ENCODE results near the gene ZNF41.

The ZNF41 gene

DNA sequence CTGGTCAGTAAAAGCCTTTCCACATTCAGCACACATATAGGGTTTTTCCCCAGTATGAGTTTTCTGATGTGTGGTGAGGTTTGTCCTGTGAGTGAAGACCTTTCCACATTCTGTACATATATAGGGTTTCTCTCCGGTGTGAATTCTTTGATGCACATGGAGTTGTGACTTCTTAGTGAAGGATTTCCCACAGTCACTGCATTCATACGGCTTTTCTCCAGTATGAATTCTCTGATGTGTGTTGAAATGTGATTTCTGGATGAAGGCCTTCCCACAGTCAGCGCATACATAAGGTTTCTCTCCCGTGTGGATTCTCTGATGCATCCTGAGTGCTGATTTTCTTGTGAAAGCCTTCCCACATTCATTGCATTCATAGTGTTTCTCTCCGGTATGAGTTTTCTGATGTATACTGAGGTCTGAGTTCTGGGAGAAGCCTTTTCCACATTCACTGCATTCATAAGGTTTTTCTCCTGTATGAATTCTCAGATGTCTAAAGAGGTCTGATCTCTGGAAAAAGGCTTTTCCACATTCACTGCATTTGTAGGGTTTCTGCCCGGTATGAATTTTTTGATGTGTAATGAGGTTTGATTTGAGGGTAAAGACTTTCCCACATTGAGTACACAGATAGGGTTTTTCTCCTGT lies 34.7 kb downstream of the ZNF41 start:
- no peak overlapping the region for H3K9ac ChIP-seq (ENCODE audit: low read depth, low read length)
- peaks cover 47% of the 10 kb centered on the region for H3K36me3 ChIP-seq (ENCODE audit: insufficient read depth, low read length)
- H3K9me3 ChIP-seq (ENCODE audit: insufficient read depth, low read depth, low read length) = peaks cover 28% of the 10 kb centered on the region
- H3K4me1 ChIP-seq (ENCODE audit: insufficient read depth, low read length) = no peaks in the 10 kb centered on the region
- 93% methylated on average over 5 of the region's 6 CpGs for WGBS
- no peak overlapping the region for H3K4me3 ChIP-seq (ENCODE audit: low read length)
- H3K27ac ChIP-seq (ENCODE audit: low read depth, low read length) = no peak overlapping the region
- no peaks in the 10 kb centered on the region for H3K27me3 ChIP-seq (ENCODE audit: insufficient read depth, low read length)

DNA sequence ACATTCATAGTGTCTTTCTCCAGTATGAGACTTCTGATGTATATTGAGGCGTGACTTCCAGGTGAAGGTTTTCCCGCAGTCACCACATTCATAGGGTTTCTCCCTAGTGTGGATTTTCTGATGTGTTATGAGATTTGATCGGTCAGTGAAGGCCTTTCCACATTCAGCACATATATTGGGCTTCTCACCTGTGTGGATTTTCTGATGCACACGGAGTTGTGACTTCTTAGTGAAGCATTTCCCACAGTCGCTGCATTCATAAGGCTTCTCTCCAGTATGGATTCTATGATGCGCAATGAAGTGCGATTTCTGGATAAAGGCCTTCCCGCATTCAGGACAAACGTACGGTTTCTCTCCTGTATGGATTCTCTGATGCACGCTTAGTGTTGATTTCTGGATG lies 35.4 kb downstream of the ZNF41 start:
- Histone ChIP-seq H3K4me1 (ENCODE audit: insufficient read depth, low read length) (no peaks in the 10 kb centered on the region), H3K27ac (ENCODE audit: low read depth, low read length) (no peak overlapping the region), H3K9ac (ENCODE audit: low read depth, low read length) (no peak overlapping the region), H3K9me3 (ENCODE audit: insufficient read depth, low read depth, low read length) (peaks cover 28% of the 10 kb centered on the region), H3K36me3 (ENCODE audit: insufficient read depth, low read length) (peaks cover 41% of the 10 kb centered on the region), H3K27me3 (ENCODE audit: insufficient read depth, low read length) (no peaks in the 10 kb centered on the region), H3K4me3 (ENCODE audit: low read length) (no peak overlapping the region)
- 97% methylated on average over 8 of the region's 11 CpGs for WGBS

DNA sequence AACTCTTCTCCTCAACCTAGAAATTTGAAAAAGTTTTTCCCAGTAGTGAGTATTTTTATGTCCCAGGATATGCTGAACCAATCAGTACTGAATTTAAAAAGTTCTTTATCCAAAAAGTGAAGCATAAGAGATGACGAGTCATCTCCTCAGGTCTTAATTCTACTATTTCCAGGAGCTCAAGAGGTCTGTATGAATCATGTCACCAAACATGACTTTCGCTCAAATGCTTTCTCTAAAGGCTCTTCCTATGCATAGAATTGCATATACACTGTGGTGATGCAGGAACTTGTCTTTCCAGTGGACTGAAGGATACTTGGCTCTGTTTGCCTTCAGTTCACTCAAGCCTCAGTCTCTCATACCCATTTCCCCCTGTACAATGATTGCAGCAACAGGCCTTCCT lies 36.1 kb downstream of the ZNF41 start:
- 89% methylated on average over 1 of the region's 2 CpGs for WGBS
- Histone ChIP-seq H3K27me3 (ENCODE audit: insufficient read depth, low read length) (no peaks in the 10 kb centered on the region), H3K4me3 (ENCODE audit: low read length) (no peak overlapping the region), H3K27ac (ENCODE audit: low read depth, low read length) (no peak overlapping the region), H3K4me1 (ENCODE audit: insufficient read depth, low read length) (no peaks in the 10 kb centered on the region), H3K9ac (ENCODE audit: low read depth, low read length) (no peak overlapping the region), H3K36me3 (ENCODE audit: insufficient read depth, low read length) (peaks cover 34% of the 10 kb centered on the region), H3K9me3 (ENCODE audit: insufficient read depth, low read depth, low read length) (peaks cover 28% of the 10 kb centered on the region)

DNA sequence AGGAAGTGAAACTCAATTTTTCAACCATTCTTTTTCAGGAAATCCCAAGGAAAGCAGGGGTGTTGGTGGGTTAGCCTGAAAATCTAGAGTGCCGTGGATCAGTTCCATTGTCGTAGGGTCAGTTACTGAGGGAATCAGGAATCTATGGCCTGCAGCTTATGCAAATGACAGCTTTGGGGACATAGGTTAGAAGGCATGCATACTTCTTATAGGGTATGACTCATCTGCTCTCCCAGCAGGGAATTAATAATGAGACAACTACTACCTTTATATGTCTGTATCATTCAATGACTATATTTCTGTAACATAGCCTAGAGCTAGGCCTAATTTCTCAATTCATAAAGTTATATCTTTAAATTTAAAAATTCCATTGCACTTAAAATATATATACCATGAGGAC lies 36.6 kb downstream of the ZNF41 start:
- Histone ChIP-seq H3K27ac (ENCODE audit: low read depth, low read length) (no peak overlapping the region), H3K9me3 (ENCODE audit: insufficient read depth, low read depth, low read length) (peaks cover 28% of the 10 kb centered on the region), H3K36me3 (ENCODE audit: insufficient read depth, low read length) (peaks cover 34% of the 10 kb centered on the region), H3K4me1 (ENCODE audit: insufficient read depth, low read length) (no peaks in the 10 kb centered on the region), H3K9ac (ENCODE audit: low read depth, low read length) (no peak overlapping the region), H3K4me3 (ENCODE audit: low read length) (no peak overlapping the region), H3K27me3 (ENCODE audit: insufficient read depth, low read length) (no peaks in the 10 kb centered on the region)
- WGBS = 81% methylated on average over 2 of the region's 2 CpGs

DNA sequence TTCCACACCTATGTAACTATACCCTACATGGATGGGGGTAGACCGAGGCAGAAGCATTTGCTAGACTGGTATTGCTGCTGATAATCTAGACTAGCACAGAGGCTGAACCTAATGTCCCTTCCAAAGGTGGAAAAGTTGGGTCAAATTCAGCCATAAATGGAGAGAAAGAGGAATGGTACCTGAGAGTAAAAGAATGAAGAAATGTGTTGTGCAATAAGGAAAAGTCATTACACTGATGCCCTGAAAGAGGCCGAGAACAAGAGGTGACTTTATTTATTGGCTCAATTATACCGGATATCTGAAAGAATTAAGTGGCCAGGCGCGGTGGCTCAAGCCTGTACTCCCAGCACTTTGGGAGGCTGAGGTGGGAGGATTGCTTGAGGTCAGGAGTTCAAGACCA lies 52.1 kb downstream of the ZNF41 start:
- Histone ChIP-seq H3K4me1 (ENCODE audit: insufficient read depth, low read length) (no peaks in the 10 kb centered on the region), H3K27me3 (ENCODE audit: insufficient read depth, low read length) (no peaks in the 10 kb centered on the region), H3K4me3 (ENCODE audit: low read length) (no peak overlapping the region), H3K9ac (ENCODE audit: low read depth, low read length) (no peak overlapping the region), H3K9me3 (ENCODE audit: insufficient read depth, low read depth, low read length) (no peaks in the 10 kb centered on the region), H3K36me3 (ENCODE audit: insufficient read depth, low read length) (no peaks in the 10 kb centered on the region), H3K27ac (ENCODE audit: low read depth, low read length) (no peak overlapping the region)
- WGBS = 97% methylated on average over 5 of the region's 5 CpGs

DNA sequence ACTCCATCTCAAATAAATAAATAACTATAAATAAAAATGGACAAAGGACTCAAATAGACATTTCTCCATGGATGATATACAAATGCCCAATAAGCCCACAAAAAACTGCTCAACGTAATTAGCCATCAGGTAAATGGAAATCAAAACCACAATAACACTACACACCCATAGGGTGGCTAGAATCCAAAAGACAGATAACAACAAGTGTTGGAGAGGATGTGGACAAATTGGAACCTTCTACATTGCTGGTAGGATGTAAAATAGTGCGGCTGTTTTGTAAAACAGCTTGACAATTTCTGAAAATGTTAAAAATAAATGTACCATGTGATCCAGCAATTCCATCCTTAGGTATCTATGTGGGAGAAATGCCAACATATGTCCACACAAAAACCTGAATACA lies 60.6 kb downstream of the ZNF41 start:
- Histone ChIP-seq H3K36me3 (ENCODE audit: insufficient read depth, low read length) (no peaks in the 10 kb centered on the region), H3K27me3 (ENCODE audit: insufficient read depth, low read length) (no peaks in the 10 kb centered on the region), H3K27ac (ENCODE audit: low read depth, low read length) (no peak overlapping the region), H3K4me1 (ENCODE audit: insufficient read depth, low read length) (no peaks in the 10 kb centered on the region), H3K4me3 (ENCODE audit: low read length) (no peak overlapping the region), H3K9me3 (ENCODE audit: insufficient read depth, low read depth, low read length) (no peaks in the 10 kb centered on the region), H3K9ac (ENCODE audit: low read depth, low read length) (no peak overlapping the region)
- WGBS = 100% methylated on average over 1 of the region's 2 CpGs

DNA sequence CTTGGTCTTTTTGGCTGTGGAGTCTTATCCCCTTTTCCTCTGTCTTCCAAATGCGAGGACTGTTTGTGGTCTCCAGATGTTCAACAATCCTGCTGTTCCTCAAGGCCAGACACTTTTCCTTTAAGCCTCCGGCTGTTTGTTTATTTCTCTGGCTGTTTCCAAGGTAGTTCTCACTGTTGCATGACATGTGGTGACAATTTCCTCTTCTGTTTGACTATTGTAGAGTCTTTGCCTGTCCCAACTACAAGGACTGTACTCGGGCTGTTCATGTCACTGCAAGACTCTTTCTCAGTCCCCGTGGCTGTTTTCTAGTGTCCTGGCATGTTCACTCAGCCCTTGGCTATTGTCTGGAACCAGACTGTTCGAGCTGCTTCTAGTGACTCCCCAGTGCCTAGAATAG lies 62.1 kb downstream of the ZNF41 start:
- Histone ChIP-seq H3K4me1 (ENCODE audit: insufficient read depth, low read length) (no peaks in the 10 kb centered on the region), H3K27me3 (ENCODE audit: insufficient read depth, low read length) (no peaks in the 10 kb centered on the region), H3K36me3 (ENCODE audit: insufficient read depth, low read length) (no peaks in the 10 kb centered on the region), H3K9ac (ENCODE audit: low read depth, low read length) (no peak overlapping the region), H3K4me3 (ENCODE audit: low read length) (no peak overlapping the region), H3K27ac (ENCODE audit: low read depth, low read length) (no peak overlapping the region), H3K9me3 (ENCODE audit: insufficient read depth, low read depth, low read length) (no peaks in the 10 kb centered on the region)
- WGBS = 89% methylated on average over 4 of the region's 5 CpGs

DNA sequence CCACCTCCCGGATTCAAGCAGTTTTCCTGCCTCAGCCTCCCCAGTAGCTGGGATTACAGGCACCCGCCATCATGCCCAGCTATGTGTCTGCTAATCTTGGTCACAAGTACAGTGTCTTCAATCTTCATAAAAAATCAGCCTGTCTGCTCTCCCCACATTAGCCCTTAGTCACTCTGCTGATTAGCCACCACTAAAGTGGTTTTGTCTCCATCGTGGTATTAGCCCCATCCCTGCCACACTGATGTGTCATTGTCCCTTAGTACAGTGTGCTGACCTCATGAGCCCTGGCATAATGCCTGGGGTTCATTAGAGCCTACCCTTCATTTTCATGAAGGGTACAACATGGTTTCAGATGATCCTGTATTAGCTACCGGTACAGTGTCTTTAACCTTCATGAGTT lies 62.8 kb downstream of the ZNF41 start:
- Histone ChIP-seq H3K27ac (ENCODE audit: low read depth, low read length) (no peak overlapping the region), H3K9ac (ENCODE audit: low read depth, low read length) (no peak overlapping the region), H3K27me3 (ENCODE audit: insufficient read depth, low read length) (no peaks in the 10 kb centered on the region), H3K9me3 (ENCODE audit: insufficient read depth, low read depth, low read length) (no peaks in the 10 kb centered on the region), H3K4me3 (ENCODE audit: low read length) (no peak overlapping the region), H3K36me3 (ENCODE audit: insufficient read depth, low read length) (no peaks in the 10 kb centered on the region), H3K4me1 (ENCODE audit: insufficient read depth, low read length) (no peaks in the 10 kb centered on the region)
- 94% methylated on average over 4 of the region's 4 CpGs for WGBS

DNA sequence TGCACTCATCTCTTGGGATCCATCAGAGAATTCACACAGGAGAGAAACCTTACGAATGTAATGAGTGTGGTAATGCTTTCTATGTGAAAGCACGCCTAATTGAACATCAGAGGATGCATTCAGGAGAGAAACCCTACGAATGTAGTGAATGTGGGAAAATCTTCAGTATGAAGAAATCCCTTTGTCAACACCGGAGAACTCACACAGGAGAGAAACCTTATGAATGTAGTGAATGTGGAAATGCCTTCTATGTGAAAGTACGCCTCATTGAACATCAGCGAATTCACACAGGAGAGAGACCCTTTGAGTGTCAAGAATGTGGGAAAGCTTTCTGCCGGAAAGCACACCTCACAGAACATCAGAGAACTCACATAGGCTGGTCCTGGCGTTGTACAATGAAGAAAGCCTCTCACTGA lies 69.8 kb downstream of the ZNF41 start:
- WGBS = 93% methylated on average over 8 of the region's 8 CpGs
- peaks cover 20% of the 10 kb centered on the region for H3K9me3 ChIP-seq (ENCODE audit: insufficient read depth, low read depth, low read length)
- H3K4me1 ChIP-seq (ENCODE audit: insufficient read depth, low read length) = no peaks in the 10 kb centered on the region
- no peak overlapping the region for H3K9ac ChIP-seq (ENCODE audit: low read depth, low read length)
- H3K36me3 ChIP-seq (ENCODE audit: insufficient read depth, low read length) = peaks cover 7% of the 10 kb centered on the region; the same call in 1 of the 2 replicates
- H3K27me3 ChIP-seq (ENCODE audit: insufficient read depth, low read length) = no peaks in the 10 kb centered on the region
- no peak overlapping the region for H3K27ac ChIP-seq (ENCODE audit: low read depth, low read length)
- H3K4me3 ChIP-seq (ENCODE audit: low read length) = no peak overlapping the region

Measured in HUES64 (cell line).